GM18909 (cell line): ENCODE data around the gene CKAP2.
"Not testable (repeated sequence)": the region's sequence is repeated elsewhere in the genome, so short reads cannot be mapped to it uniquely, and the experiment has no call there.

Source experiments
- ATAC-seq: cut with Tn5 transposase; IDR thresholded peaks from one replicate; pipeline ENCODE4 v1.9.1; 2021; ENCODE audit warnings: mild to moderate bottlenecking; ENCODE audit not compliant: unreplicated experiment, poor library complexity

Gene CKAP2

DNA sequence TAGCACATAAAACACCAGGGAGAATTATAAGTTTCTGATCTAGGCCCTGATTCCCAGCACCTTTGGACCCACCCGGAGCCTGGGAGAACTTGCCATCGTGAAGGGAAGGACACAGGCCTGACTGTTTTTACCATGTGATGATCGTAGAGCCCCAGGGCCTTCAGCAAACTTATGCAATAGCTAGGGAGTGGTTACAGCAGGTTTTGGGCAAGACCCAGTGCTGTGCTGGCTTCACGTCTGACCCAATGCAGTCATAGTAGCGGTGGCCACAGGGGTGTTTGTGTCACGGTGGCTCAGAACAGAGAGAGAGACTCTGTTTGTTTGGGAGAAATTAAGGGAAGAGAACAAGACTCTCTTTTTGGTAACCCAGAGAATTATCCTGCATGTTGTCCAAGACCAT lies 68.0 kb downstream of the CKAP2 start:
- ATAC-seq = not testable (repeated sequence)
